C4-2B (cell line): ENCODE measurements around the gene TOMM40L.

Source experiments
- H3K27ac ChIP-seq: fragments of 450-650 bp; 2 replicates; pipeline ENCODE4 v1.5.1; 2017
- CTCF ChIP-seq: fragments of 450-650 bp; conservative IDR thresholded peaks from 2 replicates; pipeline ENCODE4 v1.5.1; 2017; ENCODE audit warnings: mild to moderate bottlenecking
- ZFX ChIP-seq: fragments of 450-650 bp; IDR thresholded peaks from 2 replicates; pipeline ENCODE4 v1.6.1; 2017

Gene TOMM40L

GRCh38 chr1:161225534-161226319, at the start of gene TOMM40L:
TOMM40L (plus strand) TSS chr1:161226060; CDS start chr1:161226490, 430 bp downstream.
- peak within 1 kb of the TSS; percentile 88 for H3K27ac ChIP-seq
- TF ChIP-seq CTCF: peak; percentile 83
- no peak for TF ChIP-seq ZFX

- TF ChIP-seq ZFX (no peak), CTCF (no peak)
- peak overlapping the region; percentile 84 for H3K27ac ChIP-seq
Observed at GRCh38 chr1:161176468-161177111, 49.3 kb upstream of the TOMM40L start.

GRCh38 chr1:161177112-161177935, 48.5 kb upstream of the TOMM40L start, which contains the start of gene B4GALT3:
B4GALT3 (minus strand) TSS chr1:161177507; CDS start chr1:161176060, 1,447 bp downstream.
- TF ChIP-seq ZFX (peak; percentile 52; the same call in 1 of the 2 replicates), CTCF (no peak)
- peak within 1 kb of the TSS; percentile 84 for H3K27ac ChIP-seq

DNA sequence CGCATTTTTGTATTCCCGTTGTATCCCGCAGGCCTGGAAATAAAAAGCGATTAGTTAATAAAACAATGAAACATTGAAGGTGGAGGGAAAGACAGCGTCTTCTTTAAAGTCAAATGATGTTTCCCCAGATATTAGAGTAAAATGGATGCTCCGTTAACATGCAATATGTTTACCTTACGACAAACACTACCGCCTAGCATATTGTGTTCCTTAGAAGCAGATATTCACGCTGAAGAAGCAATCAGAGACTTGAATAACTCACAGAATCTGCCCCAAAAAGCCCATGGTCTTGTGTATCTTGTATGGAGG, 48.0 kb upstream of the TOMM40L start:
- TF ChIP-seq CTCF (no peak), ZFX (no peak)
- peak overlapping the region; percentile 84 for H3K27ac ChIP-seq

DNA sequence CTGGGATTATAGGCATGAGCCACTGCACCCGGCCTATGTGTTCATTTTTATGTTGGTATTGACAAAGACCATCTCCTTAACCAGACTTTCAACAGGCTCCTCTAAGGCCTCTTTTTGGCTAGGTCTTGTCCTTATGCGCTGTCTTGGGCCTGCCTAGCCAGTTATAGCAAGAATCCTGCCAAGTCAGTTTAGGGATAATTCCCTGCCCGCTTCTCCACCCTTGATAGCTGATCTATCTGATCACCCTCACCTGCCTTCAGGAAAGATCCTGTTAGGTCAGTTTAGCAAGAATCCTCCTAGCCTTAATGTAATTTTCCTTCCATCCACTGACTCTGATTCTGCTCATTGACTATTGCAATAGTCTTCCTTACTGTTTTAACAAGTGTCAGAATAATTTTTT, 46.2 kb upstream of the TOMM40L start:
- H3K27ac ChIP-seq: no peak overlapping the region; the same call in 1 of the 2 replicates
- TF ChIP-seq ZFX (no peak), CTCF (no peak)

GRCh38 chr1:161180639-161181038, 45.2 kb upstream of the TOMM40L start:
- peak; percentile 36 for TF ChIP-seq CTCF
- no peak for TF ChIP-seq ZFX
- H3K27ac ChIP-seq: no peak overlapping the region

DNA sequence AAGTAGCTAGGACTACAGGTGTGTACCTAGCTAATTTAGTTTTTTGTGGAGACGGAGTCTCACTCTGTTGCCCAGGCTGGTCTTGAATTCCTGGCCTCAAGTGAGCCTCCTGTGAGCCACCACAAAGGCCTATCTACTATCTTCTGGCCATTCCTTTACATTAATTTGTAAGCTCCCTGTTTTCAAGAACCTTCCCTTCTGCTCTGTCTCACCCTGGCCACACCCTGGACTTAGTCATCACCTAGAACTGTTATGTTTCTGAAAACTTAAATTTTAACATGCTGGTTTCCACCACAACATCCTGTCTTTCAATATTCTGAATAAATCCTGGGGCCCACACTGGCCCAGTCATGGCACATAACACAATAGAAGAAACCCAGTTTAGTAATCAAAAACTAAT, 43.6 kb upstream of the TOMM40L start:
- no peak for TF ChIP-seq CTCF
- no peak for TF ChIP-seq ZFX
- no peak overlapping the region for H3K27ac ChIP-seq
